SIG-M5 treated with dmso at 0.1 percent for 504 hours (cell line): ENCODE measurements around the gene INHBE.

Experiments
- DNase-seq: peaks from one replicate; lab custom pipeline; 2025; ENCODE audit not compliant: unreplicated experiment; lab: John Stamatoyannopoulos, UW

Gene INHBE

DNA sequence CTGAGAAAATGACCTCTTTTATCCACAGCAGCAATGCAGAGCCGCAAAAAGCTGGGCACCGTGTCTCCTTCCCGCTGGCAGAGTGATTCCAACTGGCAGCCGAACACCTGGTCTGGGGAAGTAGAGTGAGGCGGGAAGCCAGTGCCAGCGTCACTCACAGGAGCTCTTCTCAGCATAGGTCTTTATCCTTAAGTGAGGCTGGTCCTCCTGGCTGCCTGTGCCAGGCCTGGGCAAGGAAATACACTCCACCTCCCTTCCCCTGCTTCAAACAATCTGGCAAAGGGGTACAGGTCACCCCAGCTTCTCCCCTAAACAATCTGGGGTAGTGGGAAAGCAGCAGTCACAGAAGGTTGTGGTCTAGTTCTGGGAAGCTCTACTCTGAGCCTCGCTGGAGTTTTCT, 19.8 kb downstream of the INHBE start:
- no peak for DNase-seq

GRCh38 chr12:57475271-57476161, 20.4 kb downstream of the INHBE start:
- DNase-seq, result no peak

DNA sequence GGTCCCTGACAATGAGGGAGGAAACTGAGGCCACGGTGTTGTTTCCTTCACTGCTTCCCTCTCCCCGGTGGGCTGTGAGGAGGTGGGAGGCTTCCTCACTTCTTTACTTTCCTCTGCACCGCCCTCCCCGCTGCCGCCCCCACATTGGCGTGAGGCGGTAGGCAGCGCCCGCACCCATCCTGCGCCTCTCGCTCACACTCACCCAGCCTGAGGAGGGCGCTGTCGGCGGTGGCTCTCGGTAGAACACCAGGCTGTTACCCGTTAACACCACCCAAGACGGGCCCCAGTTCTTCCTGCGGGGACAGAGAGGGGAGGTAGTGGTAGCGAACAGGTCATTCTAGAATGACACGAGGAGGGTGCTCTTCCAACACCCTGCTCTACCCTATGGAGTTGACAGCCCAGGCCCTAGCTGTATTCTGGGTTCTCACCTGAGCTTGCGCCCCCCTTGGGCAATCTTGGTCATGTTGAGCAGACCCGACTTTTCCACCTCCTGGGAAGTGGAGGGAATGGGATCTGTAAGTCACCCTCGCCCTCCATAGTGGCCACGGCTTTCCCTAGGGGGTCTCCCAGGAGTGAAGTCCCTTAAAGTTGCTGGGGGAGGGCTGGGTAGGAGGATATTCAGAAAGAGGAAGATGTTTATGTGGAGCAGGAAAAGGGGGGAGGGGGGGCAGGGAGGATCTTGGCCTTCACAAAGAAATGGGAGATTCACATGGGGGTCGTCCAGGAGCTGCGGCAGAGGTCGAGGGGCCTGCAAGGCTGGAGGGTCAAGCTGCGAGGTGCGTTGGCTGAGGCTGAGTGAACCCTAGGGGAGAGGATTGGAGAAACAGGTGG, 21.3 kb downstream of the INHBE start:
- peak; percentile 29 for DNase-seq

- no peak for DNase-seq
Measured at GRCh38 chr12:57476993-57477709, 22.0 kb downstream of the INHBE start.

- DNase-seq, result peak; percentile 68
Measured at GRCh38 chr12:57477710-57478681, 22.9 kb downstream of the INHBE start.

- DNase-seq, result no peak
Measured at GRCh38 chr12:57479043-57479375, 23.9 kb downstream of the INHBE start.

DNA sequence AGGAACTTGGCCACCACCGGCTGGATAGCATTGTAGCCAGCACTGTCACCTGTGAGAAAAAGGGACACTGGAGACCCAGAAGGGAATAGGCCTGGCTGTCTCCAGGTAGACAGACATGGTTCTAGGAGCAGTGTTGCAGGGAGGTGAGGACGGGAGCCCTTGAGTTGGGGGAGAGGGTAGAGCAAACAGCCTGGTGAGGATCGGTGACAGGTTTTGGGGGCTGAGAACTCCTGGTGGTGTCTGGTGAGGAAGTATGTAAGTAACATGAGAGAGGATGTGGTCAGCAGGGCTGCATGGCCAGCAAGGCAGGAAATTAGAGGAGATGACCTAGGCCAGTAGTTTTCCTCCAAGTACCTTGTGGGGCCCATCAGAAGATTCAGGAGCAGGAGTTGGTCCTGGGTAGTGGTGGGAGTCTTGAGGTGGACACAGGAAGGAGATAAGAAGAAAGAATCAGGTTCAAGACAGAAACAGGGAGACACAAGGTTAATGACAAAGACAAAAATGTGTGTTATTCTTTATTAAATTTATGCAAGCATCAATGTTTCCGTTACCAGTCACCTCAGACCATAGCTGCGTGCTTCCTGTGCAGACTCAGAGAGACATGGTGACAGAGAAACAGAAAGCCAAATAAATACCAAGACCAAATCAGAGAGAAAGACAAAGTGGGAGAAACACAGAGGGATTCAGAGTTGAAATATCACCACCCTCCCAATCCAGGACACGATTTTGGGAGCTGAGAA, 24.4 kb downstream of the INHBE start, which contains the start of gene ARHGAP9:
ARHGAP9 (minus strand) TSS at position 491 of the 740 bp plus-strand sequence; CDS start at position 31, 460 bp downstream.
- DNase-seq, result no peak

GRCh38 chr12:57481671-57482070, 26.6 kb downstream of the INHBE start:
- DNase-seq, result no peak

GRCh38 chr12:57483466-57483865, 28.4 kb downstream of the INHBE start:
- no peak for DNase-seq

DNA sequence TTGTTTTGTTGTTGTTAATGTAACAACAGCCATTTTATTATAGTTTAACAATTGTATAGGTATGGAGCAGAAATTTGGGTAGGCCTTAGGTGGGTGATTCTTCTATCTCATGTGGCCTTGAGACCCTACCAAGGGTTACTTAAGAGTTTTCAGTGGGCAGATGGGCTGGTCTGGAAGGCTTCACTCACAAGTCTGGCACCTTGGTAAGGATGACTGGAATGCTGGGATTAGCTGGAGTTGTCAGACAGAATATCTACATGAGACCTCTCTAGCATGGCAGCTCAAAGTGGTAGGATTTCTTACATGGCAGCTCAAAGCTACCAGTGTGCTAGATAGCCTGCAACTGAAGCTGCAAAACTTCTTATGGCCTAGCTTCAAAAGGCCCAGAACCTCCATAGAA, 30.6 kb downstream of the INHBE start:
- no peak for DNase-seq

GRCh38 chr12:57487055-57487596, 32.0 kb downstream of the INHBE start:
- no peak for DNase-seq

GRCh38 chr12:57487597-57488401, 32.7 kb downstream of the INHBE start, which contains the start of gene MARS1:
Gene MARS1, plus strand, starts transcription at chr12:57488068. Its CDS starts 23 bp downstream, at chr12:57488091.
- peak; percentile 99 for DNase-seq

DNA sequence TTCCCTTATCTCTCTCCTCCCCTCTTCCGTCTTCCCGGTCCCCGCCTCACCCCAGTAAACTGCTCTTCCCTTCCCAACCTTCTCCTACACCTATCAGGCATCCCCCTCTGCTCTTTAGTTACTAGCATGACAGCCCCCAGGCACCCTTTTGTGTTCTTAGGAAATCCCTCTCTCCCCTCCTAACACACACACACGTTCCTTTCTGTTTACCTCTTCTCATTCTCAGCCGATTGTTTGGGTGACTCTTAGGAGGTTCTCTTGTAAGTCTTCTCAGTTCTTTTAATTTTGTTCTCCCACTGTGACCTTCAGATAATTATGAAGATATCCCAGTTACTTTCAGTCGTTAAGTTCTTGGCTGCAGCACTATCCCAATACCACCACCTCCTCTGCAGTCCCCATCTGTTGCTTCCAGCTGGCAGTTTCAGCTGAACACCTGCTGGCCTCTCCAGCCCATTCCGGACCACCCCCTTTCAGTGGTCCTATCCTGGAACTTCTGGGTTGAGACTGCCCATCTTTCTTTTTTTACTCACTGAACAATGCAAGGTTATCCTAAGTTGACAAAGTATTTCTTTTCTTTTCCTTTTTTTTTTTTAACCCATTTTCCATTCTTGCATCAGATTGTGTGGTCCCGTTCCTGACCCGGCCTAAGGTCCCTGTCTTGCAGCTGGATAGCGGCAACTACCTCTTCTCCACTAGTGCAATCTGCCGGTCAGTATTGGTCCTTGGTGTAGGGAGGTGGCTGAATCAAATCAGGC, 33.5 kb downstream of the INHBE start:
- no peak for DNase-seq

DNA sequence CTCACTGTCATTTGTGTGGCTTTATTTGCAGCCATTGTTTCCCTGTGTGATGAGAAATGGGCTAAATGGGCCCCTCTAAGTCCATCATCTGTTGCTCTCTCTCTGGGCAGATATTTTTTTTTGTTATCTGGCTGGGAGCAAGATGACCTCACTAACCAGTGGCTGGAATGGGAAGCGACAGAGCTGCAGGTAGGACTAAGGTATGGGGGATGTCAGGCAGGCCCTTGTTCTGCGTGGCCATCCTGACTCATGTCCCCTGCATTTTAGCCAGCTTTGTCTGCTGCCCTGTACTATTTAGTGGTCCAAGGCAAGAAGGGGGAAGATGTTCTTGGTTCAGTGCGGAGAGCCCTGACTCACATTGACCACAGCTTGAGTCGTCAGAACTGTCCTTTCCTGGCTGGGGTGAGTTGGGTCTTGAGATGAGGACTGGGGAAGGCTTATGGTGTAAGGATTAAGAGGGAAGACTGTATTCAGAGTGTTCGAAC, 34.1 kb downstream of the INHBE start:
- no peak for DNase-seq

- DNase-seq, result no peak
Measured at GRCh38 chr12:57490126-57490525, 35.0 kb downstream of the INHBE start.

DNA sequence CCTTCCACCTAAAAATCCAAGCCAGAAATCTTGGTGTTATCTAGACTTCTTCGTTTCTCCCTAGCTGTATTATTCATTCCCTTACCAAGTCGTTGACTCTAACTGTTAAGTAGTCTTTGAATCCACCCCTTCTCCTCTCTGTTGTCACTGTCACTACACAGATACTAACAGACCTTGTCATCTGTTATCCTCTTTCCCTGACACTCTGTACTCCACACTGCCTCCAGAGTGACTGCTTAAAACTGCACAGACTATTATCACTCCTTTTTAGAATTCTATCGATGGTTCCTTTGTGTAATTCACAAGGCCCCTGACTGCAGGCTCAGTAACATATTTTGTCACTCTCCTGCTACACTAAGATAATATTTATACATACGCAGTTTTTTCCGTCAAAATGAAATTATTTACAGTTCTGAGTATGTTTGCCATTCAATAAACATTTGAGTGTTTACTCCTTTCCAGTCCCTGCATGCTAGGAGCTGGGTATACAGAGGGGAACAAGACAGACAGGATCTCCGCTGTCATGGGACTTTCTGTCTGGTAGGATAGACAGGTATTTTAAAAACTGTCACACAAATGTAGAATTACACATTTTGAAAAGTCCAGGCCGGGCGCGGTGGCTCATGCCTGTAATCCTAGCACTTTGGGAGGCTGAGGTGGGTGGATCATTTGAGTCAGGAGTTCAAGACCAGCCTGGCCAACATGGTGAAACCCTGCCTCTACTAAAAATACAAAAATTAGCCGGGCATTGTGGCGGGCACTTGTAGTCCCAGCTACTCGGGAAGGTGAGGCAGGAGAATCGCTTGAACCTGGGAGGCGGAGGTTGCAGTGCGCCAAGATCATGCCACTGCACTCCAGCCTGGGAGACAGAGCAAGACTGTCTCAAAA, 36.5 kb downstream of the INHBE start:
- DNase-seq, result peak; percentile 70
